GM12872 (cell line): Measurements from ENCODE around the gene AOC1.

Experiments used
- TF ChIP-seq, protein P1 (sequence below): IDR thresholded peaks from 3 replicates; pipeline ENCODE4 v1.5.1; 2011; ENCODE audit warnings: low read depth, mild to moderate bottlenecking, low read length, moderate library complexity; ENCODE audit not compliant: insufficient read depth

AOC1 gene

DNA sequence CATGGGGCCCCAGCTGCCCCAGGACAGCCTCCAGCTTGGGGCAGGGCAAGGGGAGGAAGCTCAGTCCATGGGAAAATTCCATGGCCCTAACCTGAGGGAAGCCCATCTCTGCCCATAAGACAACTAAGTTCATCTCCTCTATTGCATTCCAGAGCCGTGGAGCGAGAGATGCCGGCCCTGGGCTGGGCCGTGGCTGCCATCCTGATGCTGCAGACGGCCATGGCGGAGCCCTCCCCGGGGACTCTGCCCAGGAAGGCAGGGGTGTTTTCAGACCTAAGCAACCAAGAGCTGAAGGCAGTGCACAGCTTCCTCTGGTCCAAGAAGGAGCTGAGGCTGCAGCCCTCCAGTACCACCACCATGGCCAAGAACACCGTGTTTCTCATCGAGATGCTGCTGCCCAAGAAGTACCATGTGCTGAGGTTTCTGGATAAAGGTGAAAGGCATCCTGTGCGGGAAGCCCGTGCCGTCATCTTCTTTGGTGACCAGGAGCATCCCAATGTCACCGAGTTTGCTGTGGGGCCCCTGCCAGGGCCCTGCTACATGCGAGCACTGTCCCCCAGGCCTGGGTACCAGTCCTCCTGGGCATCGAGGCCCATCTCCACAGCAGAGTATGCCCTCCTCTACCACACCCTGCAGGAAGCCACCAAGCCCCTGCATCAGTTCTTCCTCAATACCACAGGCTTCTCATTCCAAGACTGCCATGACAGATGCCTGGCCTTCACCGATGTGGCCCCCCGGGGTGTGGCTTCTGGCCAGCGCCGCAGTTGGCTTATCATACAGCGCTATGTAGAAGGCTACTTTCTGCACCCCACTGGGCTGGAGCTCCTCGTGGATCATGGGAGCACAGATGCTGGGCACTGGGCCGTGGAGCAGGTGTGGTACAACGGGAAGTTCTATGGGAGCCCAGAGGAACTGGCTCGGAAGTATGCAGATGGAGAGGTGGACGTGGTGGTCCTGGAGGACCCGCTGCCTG lies 4.3 kb downstream of the AOC1 start:
- TF ChIP-seq, protein P1, sequence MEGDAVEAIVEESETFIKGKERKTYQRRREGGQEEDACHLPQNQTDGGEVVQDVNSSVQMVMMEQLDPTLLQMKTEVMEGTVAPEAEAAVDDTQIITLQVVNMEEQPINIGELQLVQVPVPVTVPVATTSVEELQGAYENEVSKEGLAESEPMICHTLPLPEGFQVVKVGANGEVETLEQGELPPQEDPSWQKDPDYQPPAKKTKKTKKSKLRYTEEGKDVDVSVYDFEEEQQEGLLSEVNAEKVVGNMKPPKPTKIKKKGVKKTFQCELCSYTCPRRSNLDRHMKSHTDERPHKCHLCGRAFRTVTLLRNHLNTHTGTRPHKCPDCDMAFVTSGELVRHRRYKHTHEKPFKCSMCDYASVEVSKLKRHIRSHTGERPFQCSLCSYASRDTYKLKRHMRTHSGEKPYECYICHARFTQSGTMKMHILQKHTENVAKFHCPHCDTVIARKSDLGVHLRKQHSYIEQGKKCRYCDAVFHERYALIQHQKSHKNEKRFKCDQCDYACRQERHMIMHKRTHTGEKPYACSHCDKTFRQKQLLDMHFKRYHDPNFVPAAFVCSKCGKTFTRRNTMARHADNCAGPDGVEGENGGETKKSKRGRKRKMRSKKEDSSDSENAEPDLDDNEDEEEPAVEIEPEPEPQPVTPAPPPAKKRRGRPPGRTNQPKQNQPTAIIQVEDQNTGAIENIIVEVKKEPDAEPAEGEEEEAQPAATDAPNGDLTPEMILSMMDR = no peak

DNA sequence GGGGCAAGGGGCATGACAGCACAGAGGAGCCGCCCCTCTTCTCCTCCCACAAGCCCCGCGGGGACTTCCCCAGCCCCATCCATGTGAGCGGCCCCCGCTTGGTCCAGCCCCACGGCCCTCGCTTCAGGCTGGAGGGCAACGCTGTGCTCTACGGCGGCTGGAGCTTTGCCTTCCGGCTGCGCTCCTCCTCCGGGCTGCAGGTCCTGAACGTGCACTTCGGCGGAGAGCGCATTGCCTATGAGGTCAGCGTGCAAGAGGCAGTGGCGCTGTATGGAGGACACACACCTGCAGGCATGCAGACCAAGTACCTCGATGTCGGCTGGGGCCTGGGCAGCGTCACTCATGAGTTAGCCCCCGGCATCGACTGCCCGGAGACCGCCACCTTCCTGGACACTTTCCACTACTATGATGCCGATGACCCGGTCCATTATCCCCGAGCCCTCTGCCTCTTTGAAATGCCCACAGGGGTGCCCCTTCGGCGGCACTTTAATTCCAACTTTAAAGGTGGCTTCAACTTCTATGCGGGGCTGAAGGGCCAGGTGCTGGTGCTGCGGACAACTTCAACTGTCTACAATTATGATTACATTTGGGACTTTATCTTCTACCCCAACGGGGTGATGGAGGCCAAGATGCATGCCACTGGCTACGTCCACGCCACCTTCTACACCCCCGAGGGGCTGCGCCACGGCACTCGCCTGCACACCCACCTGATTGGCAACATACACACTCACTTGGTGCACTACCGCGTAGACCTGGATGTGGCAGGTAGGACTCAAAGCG lies 5.1 kb downstream of the AOC1 start:
- TF ChIP-seq, protein P1 = no peak

GRCh38 chr7:150858236-150859197 lies 6.2 kb downstream of the AOC1 start:
- TF ChIP-seq, protein P1 = no peak

- TF ChIP-seq, protein P1 = no peak
Measured at GRCh38 chr7:150860291-150860977, 8.1 kb downstream of the AOC1 start.

- TF ChIP-seq, protein P1 = no peak
Measured at GRCh38 chr7:150860978-150861295, 8.6 kb downstream of the AOC1 start.

DNA sequence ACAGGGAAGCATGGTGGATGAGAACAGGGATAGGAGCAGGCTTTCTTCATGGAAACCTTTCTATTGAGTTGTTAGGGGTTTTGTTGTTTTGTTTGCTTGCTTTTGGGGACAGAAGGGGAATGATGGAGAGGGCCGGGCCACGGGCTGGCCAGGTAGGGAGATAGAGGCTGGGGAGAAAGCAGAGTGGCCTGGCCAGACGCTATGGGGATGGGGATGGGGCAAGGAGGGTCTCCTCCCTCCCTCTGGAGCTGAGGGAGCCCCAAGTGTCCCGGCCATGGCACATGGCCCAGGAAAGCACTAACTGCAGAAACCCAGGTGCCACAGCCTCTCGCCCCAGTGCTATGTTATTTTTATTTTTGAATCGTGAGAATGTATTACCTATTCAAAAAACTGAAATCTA lies 10.0 kb downstream of the AOC1 start:
- TF ChIP-seq, protein P1 = no peak
